ENCODE measurements around the gene WIPF3.

The WIPF3 gene

GRCh38 chr7:29810297-29810696 lies 4.0 kb downstream of the WIPF3 start:
- no peak for DNase-seq

GRCh38 chr7:29810813-29811482 lies 4.6 kb downstream of the WIPF3 start:
- DNase-seq: no peak

GRCh38 chr7:29811586-29811985 lies 5.3 kb downstream of the WIPF3 start:
- no peak for DNase-seq

GRCh38 chr7:29812185-29812876 lies 6.0 kb downstream of the WIPF3 start:
- DNase-seq: no peak

- no peak for DNase-seq
Observed at GRCh38 chr7:29815181-29816105, 9.1 kb downstream of the WIPF3 start.

GRCh38 chr7:29818308-29818707 lies 12.0 kb downstream of the WIPF3 start:
- no peak for DNase-seq

GRCh38 chr7:29825775-29826529 lies 19.6 kb downstream of the WIPF3 start:
- no peak for DNase-seq

GRCh38 chr7:29826530-29826822 lies 20.2 kb downstream of the WIPF3 start:
- no peak for DNase-seq

GRCh38 chr7:29826904-29827303 lies 20.6 kb downstream of the WIPF3 start:
- no peak for DNase-seq

- DNase-seq: no peak
Observed at GRCh38 chr7:29831705-29832104, 25.4 kb downstream of the WIPF3 start.

- no peak for DNase-seq
Observed at GRCh38 chr7:29833929-29834328, 27.6 kb downstream of the WIPF3 start.

- DNase-seq: no peak
Observed at GRCh38 chr7:29835718-29836117, 29.4 kb downstream of the WIPF3 start.

GRCh38 chr7:29839302-29839701 lies 33.0 kb downstream of the WIPF3 start:
- DNase-seq: no peak

- no peak for DNase-seq
Observed at GRCh38 chr7:29839921-29840320, 33.6 kb downstream of the WIPF3 start.

- DNase-seq: no peak
Observed at GRCh38 chr7:29840701-29841100, 34.4 kb downstream of the WIPF3 start.

GRCh38 chr7:29841926-29842701 lies 35.8 kb downstream of the WIPF3 start:
- DNase-seq: no peak

- DNase-seq: no peak
Observed at GRCh38 chr7:29843093-29843492, 36.8 kb downstream of the WIPF3 start.

- no peak for DNase-seq
Observed at GRCh38 chr7:29843726-29844125, 37.4 kb downstream of the WIPF3 start.

GRCh38 chr7:29844559-29844958 lies 38.3 kb downstream of the WIPF3 start:
- no peak for DNase-seq

- DNase-seq: no peak
Observed at GRCh38 chr7:29847496-29847895, 41.2 kb downstream of the WIPF3 start.

GRCh38 chr7:29847916-29848315 lies 41.6 kb downstream of the WIPF3 start:
- DNase-seq: no peak

GRCh38 chr7:29848941-29849340 lies 42.6 kb downstream of the WIPF3 start:
- no peak for DNase-seq

Data from activated gamma-delta T cell (primary cell).